Anterior cingulate cortex (tissue), 58 donors: Measurements from ENCODE around the gene CNTNAP2.

Experiments
- DNase-seq, 58 donors: peaks; one replicate each; lab custom pipeline; 2025; lab: John Stamatoyannopoulos, UW

The CNTNAP2 gene

DNA sequence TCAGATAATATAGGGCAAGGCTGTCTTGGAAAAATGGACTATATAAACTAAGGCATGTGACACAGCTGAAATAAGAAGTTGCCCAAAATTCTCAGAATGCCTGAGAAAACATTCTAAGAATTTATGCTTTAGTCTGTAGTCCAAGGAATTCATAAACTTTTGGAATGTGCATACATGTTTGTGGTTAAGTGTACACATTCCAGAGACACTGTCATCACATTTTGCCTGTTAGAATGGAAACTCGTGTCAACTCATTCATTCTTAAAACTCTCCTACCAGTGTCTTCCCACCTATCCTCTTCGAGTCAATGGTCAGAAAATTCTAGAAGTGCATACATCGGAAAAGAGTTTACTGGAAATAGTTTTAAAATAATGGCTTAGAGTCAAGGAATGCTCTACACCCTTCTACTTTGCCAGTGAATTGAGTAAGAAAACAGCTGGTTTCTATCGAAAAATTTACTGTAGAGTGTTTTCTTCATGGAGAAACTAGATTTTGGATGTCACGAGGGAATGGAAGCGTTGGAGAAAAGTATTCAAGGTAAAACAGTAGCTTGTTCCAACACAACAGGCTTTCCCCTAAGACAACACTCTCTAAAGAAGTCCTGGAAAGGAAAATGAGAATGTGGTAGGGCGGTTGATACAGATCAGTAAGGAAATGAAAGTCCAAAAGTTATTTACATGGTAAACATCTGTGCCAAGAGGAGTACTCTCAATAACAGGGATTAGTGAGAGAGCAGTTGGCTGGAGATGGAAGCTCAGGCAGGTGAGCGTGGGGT lies 1296.4 kb downstream of the CNTNAP2 start:
- no peak for DNase-seq

DNA sequence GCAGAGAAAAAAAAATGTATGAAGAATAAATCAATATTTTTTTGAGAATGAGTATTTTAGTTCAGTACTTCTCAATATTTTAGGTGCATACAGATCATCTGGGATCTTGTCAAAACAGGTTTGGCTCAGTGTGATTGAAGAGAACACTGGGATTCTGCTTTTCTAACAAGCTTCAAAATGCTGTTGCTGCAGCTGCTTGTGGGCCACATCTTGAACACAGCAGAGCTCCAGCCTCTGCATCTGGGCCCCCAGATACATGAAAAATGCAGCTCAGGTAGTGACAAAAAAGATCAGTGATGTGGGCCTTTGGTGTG lies 1296.9 kb downstream of the CNTNAP2 start:
- DNase-seq = no peak

DNA sequence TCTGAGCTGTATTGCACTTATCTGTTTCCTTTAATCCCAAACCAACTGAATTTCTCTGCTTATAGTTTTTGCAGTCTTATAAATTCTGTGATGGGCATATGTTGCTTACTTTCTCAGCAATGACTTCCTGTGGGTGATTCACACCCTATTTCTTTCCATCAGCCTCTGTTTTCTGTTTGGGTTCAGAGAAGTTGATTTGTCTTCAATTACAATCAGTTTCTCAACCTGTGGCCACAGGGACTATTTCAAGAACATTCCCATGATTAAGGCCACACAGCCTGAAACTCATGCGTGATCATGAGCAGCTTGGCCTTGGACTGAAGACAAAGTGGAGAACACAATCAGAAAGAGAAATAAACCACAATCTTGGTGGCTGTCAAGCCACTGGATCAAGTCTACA lies 1299.4 kb downstream of the CNTNAP2 start:
- DNase-seq = no peak

DNA sequence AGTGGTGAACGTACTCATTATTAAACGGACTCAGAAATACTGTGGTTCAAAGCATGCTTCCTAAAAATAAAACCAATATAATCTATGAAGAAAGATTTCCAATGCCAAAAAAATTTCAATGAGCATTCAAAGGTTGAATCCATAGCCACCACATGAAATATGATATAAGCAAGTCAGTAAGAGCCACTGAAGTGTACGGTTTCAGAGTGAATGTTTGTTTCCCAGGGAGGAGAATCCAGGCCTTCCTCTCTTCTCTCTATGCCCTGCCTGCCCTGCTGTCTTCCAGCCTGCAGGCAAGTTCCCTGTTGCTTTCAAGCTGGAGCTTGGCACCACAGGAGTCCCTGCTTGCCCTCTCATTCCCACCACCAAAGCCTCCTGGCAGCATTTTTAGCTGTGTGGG lies 1302.4 kb downstream of the CNTNAP2 start:
- DNase-seq = no peak

DNA sequence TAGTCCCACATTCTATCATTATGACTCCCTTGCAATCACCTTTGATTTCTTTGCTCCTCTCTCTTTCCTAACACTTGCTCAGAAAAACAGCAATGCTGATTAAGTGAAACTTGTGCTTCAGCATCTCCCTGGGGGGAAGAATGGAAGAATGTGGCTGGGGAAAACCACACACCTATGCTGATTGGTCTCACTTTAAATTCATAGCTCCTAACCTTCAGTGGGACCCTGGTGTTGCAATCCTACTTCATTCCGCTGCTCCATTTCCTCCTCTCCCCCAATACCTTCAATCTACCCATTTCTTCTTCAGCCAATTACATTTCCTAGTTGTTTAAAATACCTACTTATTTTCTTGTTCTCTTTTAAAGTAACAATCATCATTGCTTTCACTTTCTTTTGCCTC lies 1307.3 kb downstream of the CNTNAP2 start:
- DNase-seq = no peak

DNA sequence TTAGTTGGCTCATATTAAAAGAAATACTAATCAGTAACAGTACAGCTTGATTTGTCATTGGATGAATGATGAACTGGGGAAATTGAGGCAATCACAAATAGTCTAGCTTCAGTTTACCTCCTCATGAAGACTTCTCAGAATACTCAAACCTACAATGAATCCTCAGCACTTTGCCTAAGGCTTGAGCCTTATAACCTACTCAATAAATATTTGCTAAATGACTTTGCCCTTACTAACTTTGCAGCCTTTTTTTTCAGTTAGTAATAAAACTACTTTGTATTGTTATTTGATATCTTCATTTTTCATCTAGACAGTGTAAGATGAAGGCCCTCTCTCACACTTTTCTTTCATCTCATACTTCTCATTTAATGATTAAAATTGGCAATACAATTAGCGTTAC lies 1311.5 kb downstream of the CNTNAP2 start:
- DNase-seq = no peak

DNA sequence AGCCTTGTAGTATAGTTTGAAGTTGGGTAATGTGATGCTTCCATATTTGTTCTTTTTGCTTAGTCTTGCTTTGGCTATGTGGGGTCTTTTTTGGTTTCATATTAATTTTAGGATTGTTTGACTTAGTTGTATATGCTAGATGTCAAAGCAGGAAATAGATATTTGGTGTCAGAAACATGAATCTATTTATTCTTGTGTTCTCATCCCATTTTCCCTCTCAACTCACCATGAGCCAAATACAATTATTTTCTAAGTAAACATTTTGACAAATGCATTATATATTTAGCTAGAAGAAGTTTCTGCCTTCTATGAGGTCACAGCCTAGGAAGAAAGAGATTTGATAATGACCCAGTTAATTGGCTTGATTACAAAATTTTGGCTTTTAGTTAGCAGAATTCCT lies 1313.4 kb downstream of the CNTNAP2 start:
- DNase-seq = no peak

DNA sequence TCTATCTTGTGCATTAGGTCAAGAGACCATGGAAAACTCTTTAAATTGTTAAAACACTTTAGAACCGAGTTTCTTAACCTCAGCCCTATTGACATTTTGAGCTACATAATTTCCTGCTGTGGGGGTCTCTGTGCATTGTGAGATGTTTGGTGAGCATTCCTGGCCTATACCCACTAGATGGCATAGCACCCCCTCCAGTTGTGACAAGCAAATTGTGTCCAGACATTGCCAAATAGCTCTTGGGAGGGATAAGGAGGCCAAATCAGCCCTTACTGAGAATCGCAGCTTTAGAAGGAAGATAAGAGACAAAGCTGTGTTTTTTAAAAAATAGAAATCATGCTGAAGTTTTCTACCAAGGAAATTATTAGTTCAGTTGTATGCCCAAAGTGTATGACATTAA lies 1315.5 kb downstream of the CNTNAP2 start:
- peak in 17 of 58 donors; percentile 2 to 44 (median 14) for DNase-seq

DNA sequence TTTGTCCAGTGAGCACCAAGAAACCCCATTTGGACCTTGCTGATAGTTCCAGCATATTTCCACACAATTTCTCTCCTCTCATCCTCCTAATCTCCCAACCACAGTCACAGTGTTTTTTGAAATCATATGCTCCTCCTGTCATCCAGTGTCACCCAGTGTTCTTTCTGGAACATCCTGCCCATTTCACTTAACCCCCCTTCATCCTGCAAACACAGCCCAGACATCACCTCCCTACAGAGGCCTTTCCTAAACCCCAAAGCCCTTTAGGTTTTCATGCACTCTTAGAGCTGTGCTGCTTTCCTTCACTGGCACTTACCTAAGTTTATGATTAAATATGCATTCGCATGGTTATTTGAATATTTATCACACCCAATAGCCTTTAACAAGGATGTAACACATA lies 1316.0 kb downstream of the CNTNAP2 start:
- no peak for DNase-seq

DNA sequence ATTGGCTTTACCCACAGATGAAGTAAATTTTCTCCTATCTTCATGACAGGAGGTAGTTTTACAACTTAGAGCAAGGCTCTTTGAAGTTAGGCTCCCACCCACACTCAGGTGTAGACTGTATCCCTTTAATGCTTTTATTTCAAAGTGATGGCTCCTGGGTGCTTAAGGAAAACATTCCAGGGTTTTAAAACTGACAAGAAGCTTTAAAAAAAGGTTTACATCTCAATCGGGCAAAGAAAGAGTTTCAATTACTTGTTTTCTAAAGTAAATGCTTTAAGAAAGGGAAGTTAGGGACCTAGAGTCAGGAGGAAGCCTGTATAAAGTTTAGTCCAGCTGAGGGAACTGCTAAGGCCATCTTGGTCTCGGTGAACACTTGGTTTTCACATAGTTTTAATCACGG lies 1320.1 kb downstream of the CNTNAP2 start:
- DNase-seq = no peak

DNA sequence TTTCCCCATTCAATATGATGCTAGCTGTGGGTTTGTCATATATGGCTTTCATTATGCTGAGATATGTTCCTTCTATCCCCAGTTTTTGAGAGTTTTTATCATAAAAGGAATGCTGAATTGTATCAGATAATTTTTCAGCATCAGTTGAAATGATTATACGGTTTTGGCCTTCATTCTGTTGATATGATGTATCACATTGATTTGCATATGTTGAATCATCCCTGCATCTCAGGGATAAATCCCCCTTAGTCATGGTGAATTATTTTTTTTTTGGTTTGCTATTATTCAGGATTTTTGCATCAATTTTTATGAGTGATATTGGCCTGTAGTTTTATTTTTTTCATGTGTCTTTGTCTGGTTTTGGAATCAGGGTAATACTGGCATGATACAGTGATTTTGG lies 1321.6 kb downstream of the CNTNAP2 start:
- DNase-seq = no peak

DNA sequence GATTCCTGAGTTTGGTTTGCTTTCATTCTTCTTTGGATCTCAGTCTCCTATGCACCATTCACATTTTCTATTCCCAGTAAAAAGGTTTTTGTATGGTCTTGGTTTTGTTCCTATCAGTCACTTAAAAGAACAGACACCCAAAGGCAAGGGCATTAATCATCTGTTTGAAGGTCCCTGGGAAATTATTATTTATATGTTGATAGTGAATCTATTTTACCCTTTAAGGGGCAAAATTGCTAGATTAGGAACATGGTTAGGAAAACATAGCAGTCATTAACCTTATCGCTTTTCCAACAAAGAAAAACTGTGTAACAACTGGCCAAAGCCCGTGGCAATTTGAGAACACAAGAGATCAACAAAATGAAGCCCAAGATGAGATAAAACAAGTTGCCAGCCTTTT lies 1327.3 kb downstream of the CNTNAP2 start:
- no peak for DNase-seq

DNA sequence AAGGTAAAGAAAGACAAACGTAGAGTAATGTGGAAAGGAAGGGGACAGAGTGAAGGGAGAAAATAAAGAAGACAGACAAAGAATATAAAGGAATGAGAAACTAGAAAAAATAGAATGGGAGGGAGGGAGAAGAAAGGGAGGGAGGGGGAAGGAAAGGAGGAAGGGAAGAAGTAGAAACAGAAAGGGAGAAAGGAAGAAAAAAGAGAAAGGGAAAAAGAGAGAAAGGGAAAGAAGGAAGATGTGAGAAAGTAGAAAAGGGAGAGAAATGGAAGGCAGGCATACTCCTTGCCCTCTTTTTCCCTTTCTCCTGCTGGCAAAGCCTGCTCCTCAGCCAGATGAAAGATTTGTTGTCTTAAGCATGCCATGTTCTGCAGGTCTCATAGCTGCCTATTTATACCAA lies 1336.2 kb downstream of the CNTNAP2 start:
- no peak for DNase-seq

DNA sequence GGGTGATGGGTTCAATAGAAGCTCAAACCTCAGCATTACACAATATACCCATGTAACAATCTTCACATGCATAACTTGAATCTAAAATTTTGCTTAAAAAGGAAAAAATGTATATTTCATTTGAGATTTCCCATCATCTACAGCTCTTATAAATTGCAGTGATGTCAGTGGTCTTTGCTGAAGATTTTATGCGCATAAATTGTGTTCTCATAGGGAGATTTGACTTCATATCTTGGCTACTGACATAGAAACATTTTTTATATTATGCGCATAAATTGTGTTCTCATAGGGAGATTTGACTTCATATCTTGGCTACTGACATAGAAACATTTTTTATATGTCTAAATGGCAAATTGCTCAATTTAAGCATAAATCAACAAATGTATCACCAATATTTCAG lies 1348.6 kb downstream of the CNTNAP2 start:
- DNase-seq = no peak

DNA sequence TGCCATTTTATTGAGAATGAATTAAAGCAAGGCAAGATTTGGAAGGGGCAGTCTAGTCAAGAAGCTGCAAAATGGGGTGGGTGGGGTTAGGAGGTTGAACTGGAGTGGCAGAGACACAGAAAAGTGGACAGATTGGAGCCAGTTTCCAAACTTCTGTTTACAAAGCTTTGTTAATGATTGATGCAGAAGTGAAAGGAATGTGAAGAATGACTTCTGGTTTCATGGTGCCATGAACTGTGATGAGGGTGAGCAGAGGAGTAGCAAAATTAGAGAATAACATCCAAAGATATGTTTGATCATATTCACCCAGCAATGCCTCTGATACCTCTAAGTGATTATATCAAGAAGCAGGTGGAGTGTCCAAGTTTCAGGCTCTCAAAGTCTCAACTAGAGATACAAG lies 1356.0 kb downstream of the CNTNAP2 start:
- DNase-seq = no peak

DNA sequence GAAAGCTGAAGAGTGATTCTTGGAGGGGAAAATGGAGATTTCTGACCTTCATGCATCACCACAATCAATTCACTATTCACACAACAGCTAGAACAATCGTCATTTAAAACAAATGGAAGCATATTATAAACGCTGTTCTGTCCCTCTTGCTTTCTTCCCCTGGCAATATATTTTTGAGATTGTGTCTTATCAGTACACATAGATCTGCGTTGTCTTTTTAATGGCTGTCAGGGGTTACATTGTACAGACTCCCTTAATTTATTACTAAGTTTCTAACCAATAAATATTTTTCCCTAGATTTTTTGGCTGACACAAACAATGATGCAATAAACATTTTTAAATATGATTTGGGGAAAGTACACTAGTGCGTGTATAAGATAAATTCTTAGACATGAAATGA lies 1358.3 kb downstream of the CNTNAP2 start:
- no peak for DNase-seq

DNA sequence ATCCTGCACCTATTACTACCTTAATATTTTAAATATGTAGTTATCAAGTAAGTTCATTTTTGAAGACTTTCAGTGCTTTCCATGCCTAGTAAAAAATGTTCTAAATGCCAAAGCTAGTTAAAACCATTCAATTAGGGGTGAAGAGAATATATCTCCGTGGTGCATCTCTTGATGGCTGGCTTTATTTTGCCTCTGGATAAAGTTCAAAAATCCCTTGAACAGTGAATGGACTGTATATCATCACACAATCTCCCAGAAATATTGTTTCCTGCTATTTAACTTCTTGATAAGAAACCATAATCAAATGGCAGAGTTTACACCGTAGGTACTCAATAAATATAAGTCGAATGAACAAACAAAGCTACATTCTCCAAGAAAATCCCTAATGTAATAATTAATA lies 1360.9 kb downstream of the CNTNAP2 start:
- DNase-seq = no peak

DNA sequence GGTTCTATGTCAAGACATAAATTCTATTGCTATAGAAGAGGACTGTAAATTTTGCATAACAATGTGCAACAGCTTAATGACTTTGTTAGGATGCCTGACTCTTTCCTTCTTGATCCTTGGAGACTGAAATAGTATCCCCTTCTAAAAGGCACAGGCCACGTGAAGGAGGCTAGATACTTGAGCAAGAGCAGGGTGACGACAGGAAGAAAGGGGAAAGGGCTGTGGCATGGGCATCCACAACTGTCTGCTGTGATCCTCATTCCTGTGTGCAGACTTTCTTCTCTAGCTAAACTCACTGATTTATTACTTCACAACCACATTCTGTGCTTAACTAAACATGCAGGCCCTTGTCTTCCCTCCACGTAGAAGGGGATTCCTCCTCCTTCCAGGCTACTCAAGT lies 1362.2 kb downstream of the CNTNAP2 start:
- no peak for DNase-seq

DNA sequence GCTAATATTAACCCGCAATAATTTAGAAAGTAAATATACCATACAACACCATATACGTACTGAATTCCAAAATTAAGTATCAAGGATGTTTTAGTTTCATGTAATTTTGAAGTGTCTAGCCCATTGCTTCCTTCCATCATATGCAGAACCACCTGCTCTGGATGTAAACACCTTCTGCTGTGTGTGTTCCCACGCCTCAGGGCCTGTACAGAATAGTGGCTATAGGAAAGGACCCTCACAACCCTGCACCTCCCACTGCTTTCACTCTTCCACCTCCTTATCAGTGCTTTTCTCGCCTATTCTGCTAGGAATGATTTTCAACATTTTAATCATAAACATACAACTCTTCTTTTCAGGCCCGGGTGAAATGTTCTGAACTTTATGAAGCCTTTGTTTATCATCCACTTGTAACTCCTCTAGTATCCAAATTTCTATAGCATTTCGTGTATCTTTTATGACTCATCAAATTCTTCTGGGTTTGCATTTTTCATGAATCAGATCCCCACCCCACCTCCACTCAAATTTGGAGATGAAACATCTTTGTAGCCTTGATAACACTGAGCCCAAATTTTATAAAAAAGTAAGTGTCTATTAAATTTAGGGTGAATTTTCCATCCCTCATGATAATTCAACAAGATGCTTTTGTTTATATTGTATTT lies 1367.2 kb downstream of the CNTNAP2 start:
- DNase-seq = no peak

DNA sequence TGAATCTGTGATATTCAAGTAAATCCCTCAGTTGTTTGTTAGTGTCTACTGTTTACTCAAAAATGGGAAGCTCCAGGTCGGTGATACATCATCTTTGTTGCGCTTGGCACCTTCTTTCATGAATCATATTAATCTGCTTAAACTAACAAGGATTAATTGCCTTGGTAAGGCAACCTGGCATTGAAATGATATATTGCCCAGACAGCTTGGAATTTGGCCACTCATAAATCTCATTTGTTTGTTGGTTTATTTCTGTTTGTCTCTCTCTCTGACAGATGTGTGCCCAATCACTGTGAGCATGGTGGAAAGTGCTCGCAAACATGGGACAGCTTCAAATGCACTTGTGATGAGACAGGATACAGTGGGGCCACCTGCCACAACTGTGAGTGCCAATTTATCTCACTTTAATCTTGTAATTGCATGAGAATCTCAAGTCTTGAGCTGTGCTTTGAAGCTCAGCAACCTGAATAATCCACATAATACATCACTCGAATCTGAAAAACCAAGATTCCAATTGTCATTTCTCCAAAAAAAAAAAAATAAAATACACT lies 1369.1 kb downstream of the CNTNAP2 start:
- DNase-seq = no peak

DNA sequence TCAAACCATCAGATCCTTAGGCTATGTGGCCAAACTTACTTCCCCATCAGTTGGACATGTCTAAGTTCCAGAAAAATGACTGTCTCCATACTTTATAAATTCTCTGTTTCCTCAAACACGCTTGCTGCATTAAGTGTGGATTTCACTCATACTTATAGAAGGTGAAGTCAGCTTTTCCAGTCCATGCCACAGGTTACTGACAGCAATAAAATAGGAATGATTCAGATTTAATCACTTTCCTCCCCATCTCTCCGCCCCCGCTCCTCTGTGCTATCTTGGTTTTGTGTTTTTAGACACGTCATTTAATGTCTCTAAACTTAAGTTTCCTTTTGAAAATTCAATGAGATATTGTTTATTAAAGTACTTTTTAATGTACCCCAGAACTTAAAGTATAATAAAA lies 1376.0 kb downstream of the CNTNAP2 start:
- no peak for DNase-seq

DNA sequence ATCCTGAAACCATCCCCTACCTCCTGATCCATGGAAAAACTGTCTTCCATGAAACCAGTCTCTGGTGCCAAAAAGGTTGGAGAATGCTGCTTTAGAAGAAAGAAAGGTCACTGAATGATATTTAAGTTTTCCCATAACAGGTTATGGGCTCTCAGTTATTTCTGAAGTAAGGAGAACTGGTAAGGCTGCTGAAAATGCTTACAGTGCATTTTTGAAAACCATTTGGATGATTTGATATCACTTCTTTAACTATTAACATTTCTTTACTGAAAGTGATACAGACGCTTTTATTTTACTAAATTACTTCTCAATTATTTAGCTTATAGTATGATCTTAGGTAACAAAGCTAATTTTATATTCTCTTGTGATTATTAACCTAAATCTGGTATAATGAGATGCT lies 1379.6 kb downstream of the CNTNAP2 start:
- no peak for DNase-seq
